ENCODE measurements around the gene FGF6.

DNA sequence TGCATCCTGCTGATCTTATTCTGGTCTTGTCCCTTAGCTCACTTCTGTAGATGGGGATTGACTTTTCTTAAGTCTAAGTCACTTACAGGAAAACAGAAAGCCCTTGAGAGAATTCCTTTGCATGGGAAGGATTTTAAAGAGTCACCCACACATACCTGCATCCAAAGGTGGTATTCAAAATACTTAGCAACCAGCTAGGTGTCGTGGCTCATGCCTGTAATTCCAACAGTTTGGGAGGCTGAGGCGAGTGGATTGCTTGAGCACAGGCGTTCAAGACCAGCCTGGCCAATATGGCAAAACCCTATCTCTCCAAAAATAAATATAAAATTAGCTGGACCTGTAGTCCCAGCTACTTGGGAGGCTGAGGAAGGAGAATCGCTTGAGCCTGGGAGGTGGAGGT is 14.2 kb downstream of the FGF6 start:
- TF ChIP-seq CTCF (IDR thresholded peaks at IDR 0.05; ENCODE audit: low read depth, low read length, poor library complexity, severe bottlenecking): no peak
- no peak for TF ChIP-seq EZH2phosphoT487 (IDR thresholded peaks at IDR 0.05; ENCODE audit: borderline replicate concordance, low read length)

All from DOHH2 (cell line).